ENCODE measurements around the gene GUCY2D.
A peak's percentile ranks its signal among the peaks of the same experiment; 100 is the strongest.

The GUCY2D gene

GRCh38 chr17:8016632-8017424, 14.4 kb downstream of the GUCY2D start:
- DNase-seq (ENCODE audit: low read depth) = peak; percentile 56
- TF ChIP-seq CTCF (IDR thresholded peaks at IDR 0.05; ENCODE audit: low read length, missing control alignments) = peak; percentile 77
- H3K4me3 ChIP-seq (replicated peaks; ENCODE audit: low read depth, low read length) = peak overlapping the region; percentile 36

GRCh38 chr17:8018436-8018835, 16.0 kb downstream of the GUCY2D start:
- no peak for TF ChIP-seq CTCF (IDR thresholded peaks at IDR 0.05; ENCODE audit: low read length, missing control alignments)
- no peak overlapping the region for H3K4me3 ChIP-seq (replicated peaks; ENCODE audit: low read depth, low read length)

GRCh38 chr17:8019166-8019565, 16.8 kb downstream of the GUCY2D start:
- no peak for DNase-seq (ENCODE audit: low read depth)
- no peak for TF ChIP-seq CTCF (IDR thresholded peaks at IDR 0.05; ENCODE audit: low read length, missing control alignments)
- H3K4me3 ChIP-seq (replicated peaks; ENCODE audit: low read depth, low read length) = no peak overlapping the region

More at GRCh38 chr17:8018436-8018835, 16.0 kb downstream of the GUCY2D start:
- no peak for DNase-seq (ENCODE audit: low read depth)

- no peak for TF ChIP-seq CTCF (IDR thresholded peaks at IDR 0.05; ENCODE audit: low read length, missing control alignments)
- H3K4me3 ChIP-seq (replicated peaks; ENCODE audit: low read depth, low read length) = no peak overlapping the region
- DNase-seq (ENCODE audit: low read depth) = peak; percentile 28
These were observed 17.5 kb downstream of the GUCY2D start for GRCh38 chr17:8019665-8020650.

GRCh38 chr17:8020776-8021564, 18.6 kb downstream of the GUCY2D start:
- no peak for DNase-seq (ENCODE audit: low read depth)
- no peak for TF ChIP-seq CTCF (IDR thresholded peaks at IDR 0.05; ENCODE audit: low read length, missing control alignments)
- no peak overlapping the region for H3K4me3 ChIP-seq (replicated peaks; ENCODE audit: low read depth, low read length)

GRCh38 chr17:8021565-8022359, 19.3 kb downstream of the GUCY2D start:
- DNase-seq (ENCODE audit: low read depth) = no peak
- TF ChIP-seq CTCF (IDR thresholded peaks at IDR 0.05; ENCODE audit: low read length, missing control alignments) = no peak
- H3K4me3 ChIP-seq (replicated peaks; ENCODE audit: low read depth, low read length) = no peak overlapping the region

All from fibroblast of pulmonary artery (primary cell).